GM12891 (cell line): ENCODE results near the gene LIPI.

Experiments used
- POLR2A ChIP-seq: IDR thresholded peaks from 2 replicates; pipeline ENCODE4 v1.6.1; 2011; ENCODE audit warnings: low read depth, low read length, control low read depth
- POLR2AphosphoS5 ChIP-seq: IDR thresholded peaks from 2 replicates; pipeline ENCODE4 v1.6.1; 2011; ENCODE audit warnings: low read depth, low read length, control low read depth
- TAF1 ChIP-seq: IDR thresholded peaks from 2 replicates; pipeline ENCODE4 v1.6.1; 2011; ENCODE audit warnings: low read depth, low read length, control low read depth

DNA sequence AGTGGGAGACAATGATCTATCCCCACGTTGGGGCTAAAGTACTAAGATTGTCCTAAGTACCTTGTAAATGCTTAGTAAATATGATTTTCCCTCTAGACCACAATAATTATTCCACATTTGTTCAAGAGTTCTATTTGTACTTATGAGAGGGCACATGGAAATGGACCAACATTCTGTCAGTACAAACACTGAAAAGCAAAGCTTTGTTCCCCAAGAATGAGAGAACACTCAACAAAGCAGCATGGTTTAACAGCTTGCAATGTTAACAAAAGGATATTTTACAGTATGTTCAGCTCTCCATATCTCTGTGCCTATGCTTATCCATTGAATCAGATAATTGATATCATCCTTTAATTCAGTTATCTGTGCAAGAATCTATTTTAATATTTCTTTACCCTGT, 40.6 kb upstream of the LIPI start:
- TF ChIP-seq POLR2A (no peak), POLR2AphosphoS5 (no peak), TAF1 (no peak)
